ENCODE data around the gene GALNT11. TPM values are rescaled to one million over a fixed set of nuclear protein-coding genes. Genes with fewer than 3 reads are reported as not detected.

Gene GALNT11
- total RNA-seq, 1 donor from 2014 or later = 23.0 TPM

- H3K4me2 ChIP-seq (ENCODE audit: low read length) = peak overlapping the region; percentile 38
- no peak overlapping the region for H3K27ac Mint-ChIP-seq (ENCODE audit: unreplicated experiment)
- no peak overlapping the region for H3K9ac ChIP-seq (ENCODE audit: low read length)
- H3K4me3 Mint-ChIP-seq (ENCODE audit: unreplicated experiment) = no peak overlapping the region
- no peak overlapping the region for H3K4me3 ChIP-seq (ENCODE audit: insufficient read depth, low read depth, low read length)
- H3K36me3 Mint-ChIP-seq (ENCODE audit: low read depth, unreplicated experiment) = peaks cover 15% of the 10 kb centered on the region
- H4K20me1 ChIP-seq (ENCODE audit: insufficient read depth, low read length) = peaks cover 76% of the 10 kb centered on the region
- peaks cover 2% of the 10 kb centered on the region for H3K4me1 Mint-ChIP-seq (ENCODE audit: low read depth, unreplicated experiment)
- H3K27ac ChIP-seq (ENCODE audit: low read depth, low read length) = no peak overlapping the region
- TF ChIP-seq EZH2 (IDR thresholded peaks at IDR 0.05; ENCODE audit: insufficient read depth, low read length) (no peak), CTCF (IDR thresholded peaks at IDR 0.05; ENCODE audit: insufficient read depth, low read depth, low read length) (peak; percentile 69)
- H3K27me3 ChIP-seq (ENCODE audit: insufficient read depth, low read length) = no peaks in the 10 kb centered on the region
- no peaks in the 10 kb centered on the region for H3K9me3 Mint-ChIP-seq (ENCODE audit: unreplicated experiment)
- H3K4me1 ChIP-seq (ENCODE audit: insufficient read depth, low read length) = peaks cover 15% of the 10 kb centered on the region
- H3K27me3 Mint-ChIP-seq (ENCODE audit: low read depth, unreplicated experiment) = no peaks in the 10 kb centered on the region
- DNase-seq (ENCODE audit: low read depth) = peak; percentile 88
- no peak overlapping the region for H2AFZ ChIP-seq (ENCODE audit: low read depth, low read length)
- H3K79me2 ChIP-seq (ENCODE audit: insufficient read depth, low read length) = no peaks in the 10 kb centered on the region
- H3K9me3 ChIP-seq (ENCODE audit: insufficient read depth, low read depth, low read length) = no peaks in the 10 kb centered on the region
- peaks cover 46% of the 10 kb centered on the region for H3K36me3 ChIP-seq (ENCODE audit: insufficient read depth, low read length)
- peak; percentile 64 for FAIRE-seq
Measured at GRCh38 chr7:152145853-152146466, 120.5 kb downstream of the GALNT11 start.

- Histone ChIP-seq H3K9me3 (ENCODE audit: insufficient read depth, low read depth, low read length) (no peaks in the 10 kb centered on the region), H3K9ac (ENCODE audit: low read length) (no peak overlapping the region), H3K4me3 (ENCODE audit: insufficient read depth, low read depth, low read length) (no peak overlapping the region), H3K79me2 (ENCODE audit: insufficient read depth, low read length) (no peaks in the 10 kb centered on the region), H3K27ac (ENCODE audit: low read depth, low read length) (no peak overlapping the region), H2AFZ (ENCODE audit: low read depth, low read length) (no peak overlapping the region), H3K36me3 (ENCODE audit: insufficient read depth, low read length) (peaks cover 63% of the 10 kb centered on the region), H3K4me1 (ENCODE audit: insufficient read depth, low read length) (peaks cover 15% of the 10 kb centered on the region), H3K27me3 (ENCODE audit: insufficient read depth, low read length) (no peaks in the 10 kb centered on the region), H3K4me2 (ENCODE audit: low read length) (no peak overlapping the region), H4K20me1 (ENCODE audit: insufficient read depth, low read length) (peaks cover 67% of the 10 kb centered on the region)
- Mint-ChIP-seq H3K4me3 (ENCODE audit: unreplicated experiment) (no peak overlapping the region), H3K27me3 (ENCODE audit: low read depth, unreplicated experiment) (no peaks in the 10 kb centered on the region), H3K27ac (ENCODE audit: unreplicated experiment) (no peak overlapping the region), H3K9me3 (ENCODE audit: unreplicated experiment) (no peaks in the 10 kb centered on the region), H3K4me1 (ENCODE audit: low read depth, unreplicated experiment) (no peaks in the 10 kb centered on the region), H3K36me3 (ENCODE audit: low read depth, unreplicated experiment) (peaks cover 13% of the 10 kb centered on the region)
- DNase-seq (ENCODE audit: low read depth) = no peak
- FAIRE-seq = no peak
- TF ChIP-seq EZH2 (IDR thresholded peaks at IDR 0.05; ENCODE audit: insufficient read depth, low read length) (no peak), CTCF (IDR thresholded peaks at IDR 0.05; ENCODE audit: insufficient read depth, low read depth, low read length) (no peak)
Measured at GRCh38 chr7:152148706-152149105, 123.2 kb downstream of the GALNT11 start.

GRCh38 chr7:152149363-152149762, 123.9 kb downstream of the GALNT11 start:
- H3K79me2 ChIP-seq (ENCODE audit: insufficient read depth, low read length) = no peaks in the 10 kb centered on the region
- no peak for TF ChIP-seq CTCF (IDR thresholded peaks at IDR 0.05; ENCODE audit: insufficient read depth, low read depth, low read length)
- no peak for TF ChIP-seq EZH2 (IDR thresholded peaks at IDR 0.05; ENCODE audit: insufficient read depth, low read length)
- H3K27ac ChIP-seq (ENCODE audit: low read depth, low read length) = no peak overlapping the region
- H2AFZ ChIP-seq (ENCODE audit: low read depth, low read length) = no peak overlapping the region
- H3K4me1 Mint-ChIP-seq (ENCODE audit: low read depth, unreplicated experiment) = no peaks in the 10 kb centered on the region
- H3K27me3 ChIP-seq (ENCODE audit: insufficient read depth, low read length) = no peaks in the 10 kb centered on the region
- H3K4me1 ChIP-seq (ENCODE audit: insufficient read depth, low read length) = peaks cover 15% of the 10 kb centered on the region
- peaks cover 62% of the 10 kb centered on the region for H3K36me3 ChIP-seq (ENCODE audit: insufficient read depth, low read length)
- H3K9me3 ChIP-seq (ENCODE audit: insufficient read depth, low read depth, low read length) = no peaks in the 10 kb centered on the region
- H3K4me2 ChIP-seq (ENCODE audit: low read length) = no peak overlapping the region
- peaks cover 60% of the 10 kb centered on the region for H4K20me1 ChIP-seq (ENCODE audit: insufficient read depth, low read length)
- no peak overlapping the region for H3K4me3 ChIP-seq (ENCODE audit: insufficient read depth, low read depth, low read length)
- H3K9me3 Mint-ChIP-seq (ENCODE audit: unreplicated experiment) = no peaks in the 10 kb centered on the region
- DNase-seq (ENCODE audit: low read depth) (no peak), FAIRE-seq (no peak)
- H3K9ac ChIP-seq (ENCODE audit: low read length) = no peak overlapping the region
- H3K27ac Mint-ChIP-seq (ENCODE audit: unreplicated experiment) = no peak overlapping the region
- H3K4me3 Mint-ChIP-seq (ENCODE audit: unreplicated experiment) = no peak overlapping the region
- H3K27me3 Mint-ChIP-seq (ENCODE audit: low read depth, unreplicated experiment) = no peaks in the 10 kb centered on the region
- peaks cover 18% of the 10 kb centered on the region for H3K36me3 Mint-ChIP-seq (ENCODE audit: low read depth, unreplicated experiment)

All from astrocyte (in vitro differentiated cells and primary cell).